Esophagus (tissue), 2 donors: ENCODE results near the gene TSPAN17. TPM values are rescaled to one million over a fixed set of nuclear protein-coding genes. Genes with fewer than 3 reads are reported as not detected.
"Not testable (repeated sequence)": the region's sequence is repeated elsewhere in the genome, so short reads cannot be mapped to it uniquely, and the experiment has no call there.

Experiments
- H3K27ac ChIP-seq, 2 donors: one replicate each; pipeline ENCODE4 v1.5.1; 2013; ENCODE audit warnings: low read depth in 2 of 2, mild to moderate bottlenecking in 2 of 2, inconsistent platforms in 1 of 2, low read length in 1 of 2, moderate library complexity in 1 of 2
- H3K27me3 ChIP-seq, 2 donors: one replicate each; pipeline ENCODE4 v1.6.1; 2013; ENCODE audit warnings: low read length in 2 of 2, control low read depth in 1 of 2, mild to moderate bottlenecking in 1 of 2; ENCODE audit not compliant: insufficient read depth in 2 of 2, control insufficient read depth in 1 of 2
- H3K36me3 ChIP-seq, 2 donors: one replicate each; pipeline ENCODE4 v1.6.1; 2013; ENCODE audit warnings: low read length in 1 of 2; ENCODE audit not compliant: control insufficient read depth in 2 of 2, insufficient read depth in 2 of 2
- H3K4me1 ChIP-seq, 2 donors: one replicate each; pipeline ENCODE4 v1.6.1; 2013; ENCODE audit warnings: low read length in 1 of 2; ENCODE audit not compliant: control insufficient read depth in 2 of 2, insufficient read depth in 2 of 2
- H3K4me3 ChIP-seq, 2 donors: one replicate each; pipeline ENCODE4 v1.5.1; 2013; ENCODE audit warnings: low read length in 2 of 2, mild to moderate bottlenecking in 2 of 2, low read depth in 1 of 2, moderate library complexity in 1 of 2
- H3K9me3 ChIP-seq, 2 donors: one replicate each; pipeline ENCODE4 v1.6.1; 2013; ENCODE audit warnings: mild to moderate bottlenecking in 2 of 2, low read depth in 1 of 2, low read length in 1 of 2, moderate library complexity in 1 of 2; ENCODE audit not compliant: control insufficient read depth in 2 of 2, insufficient read depth in 1 of 2
- WGBS, 2 donors: extraction: QIAGEN DNeasy Blood & Tissue Kit; methylation state at CpG; one replicate each; pipeline ENCODE4 v1.1.7; 2013; 5-methylcytosine and 5-hydroxymethylcytosine counted together
- polyA plus RNA-seq, 2 donors: library from polyadenylated mRNA; stranded (reverse); fragments of 200-250 nt; gene quantifications; one replicate each; pipeline ENCODE4 v1.2.3, GENCODE V29; 2013
- donor health status: healthy with polysubstance abuse.
- donor health status: Bipolar disorder and iron deficiency.

Gene TSPAN17
- 10 to 100 TPM; 15.7 to 21.3 TPM for polyA plus RNA-seq

GRCh38 chr5:176647030-176647842 is at the start of gene TSPAN17:
Gene TSPAN17 (plus strand): TSS chr5:176647484. CDS start chr5:176647616, 132 bp downstream.
- H3K36me3 ChIP-seq: no peaks in the 10 kb centered on the region
- peaks cover 12 to 13% of the 10 kb centered on the region in 2 donors for H3K4me1 ChIP-seq
- no peaks in the 10 kb centered on the region for H3K27me3 ChIP-seq
- peak within 1 kb of the TSS; percentile 56 to 64 for H3K27ac ChIP-seq
- WGBS, 2 donors: 0 to 1% methylated on average over 43 to 63 of the region's 63 CpGs
- H3K9me3 ChIP-seq: no peaks in the 10 kb centered on the region
- peak within 1 kb of the TSS; percentile 55 to 80 for H3K4me3 ChIP-seq

GRCh38 chr5:176599749-176600430 is 47.4 kb upstream of the TSPAN17 start:
- H3K36me3 ChIP-seq, H3K27ac ChIP-seq, H3K4me1 ChIP-seq, H3K27me3 ChIP-seq, H3K9me3 ChIP-seq, H3K4me3 ChIP-seq: not testable (repeated sequence)
- WGBS, 2 donors: 85 to 87% methylated on average over 19 of the region's 19 CpGs

- Histone ChIP-seq H3K4me1 (no peaks in the 10 kb centered on the region), H3K4me3 (no peak overlapping the region), H3K36me3 (no peaks in the 10 kb centered on the region), H3K27me3 (no peaks in the 10 kb centered on the region), H3K9me3 (no peaks in the 10 kb centered on the region), H3K27ac (no peak overlapping the region)
- WGBS, 2 donors: 75 to 79% methylated on average over 12 of the region's 12 CpGs
Measured at GRCh38 chr5:176601901-176602482, 45.3 kb upstream of the TSPAN17 start.

- Histone ChIP-seq H3K9me3 (no peaks in the 10 kb centered on the region), H3K27ac (no peak overlapping the region), H3K4me3 (no peak overlapping the region), H3K36me3 (no peaks in the 10 kb centered on the region), H3K4me1 (no peaks in the 10 kb centered on the region), H3K27me3 (no peaks in the 10 kb centered on the region)
- WGBS, 2 donors: 20 to 30% methylated on average over 2 of the region's 2 CpGs
Measured at GRCh38 chr5:176603091-176603490, 44.2 kb upstream of the TSPAN17 start.

- Histone ChIP-seq H3K27ac (no peak overlapping the region), H3K4me3 (no peak overlapping the region), H3K9me3 (no peaks in the 10 kb centered on the region), H3K27me3 (peaks cover 0 to 4% of the 10 kb centered on the region in 2 donors), H3K4me1 (peaks cover 4 to 8% of the 10 kb centered on the region in 2 donors), H3K36me3 (no peaks in the 10 kb centered on the region)
- 65 to 78% methylated on average over 3 of the region's 3 CpGs for WGBS, 2 donors
Measured at GRCh38 chr5:176606032-176606431, 41.3 kb upstream of the TSPAN17 start.

- Histone ChIP-seq H3K4me3 (no peak overlapping the region), H3K36me3 (no peaks in the 10 kb centered on the region), H3K27me3 (peaks cover 0 to 4% of the 10 kb centered on the region in 2 donors), H3K27ac (no peak overlapping the region), H3K4me1 (peaks cover 4 to 8% of the 10 kb centered on the region in 2 donors), H3K9me3 (no peaks in the 10 kb centered on the region)
- WGBS, 2 donors: 87 to 91% methylated on average over 3 of the region's 3 CpGs
Measured at GRCh38 chr5:176606875-176607274, 40.4 kb upstream of the TSPAN17 start.

GRCh38 chr5:176608142-176608705 is 39.1 kb upstream of the TSPAN17 start:
- H3K4me1 ChIP-seq: peaks cover 4 to 8% of the 10 kb centered on the region in 2 donors
- H3K4me3 ChIP-seq: no peak overlapping the region
- peaks cover 0 to 4% of the 10 kb centered on the region in 2 donors for H3K27me3 ChIP-seq
- H3K36me3 ChIP-seq: no peaks in the 10 kb centered on the region
- WGBS, 2 donors: 85 to 86% methylated on average over 4 of the region's 4 CpGs
- no peaks in the 10 kb centered on the region for H3K9me3 ChIP-seq
- no peak overlapping the region for H3K27ac ChIP-seq

GRCh38 chr5:176608937-176609723 is 38.2 kb upstream of the TSPAN17 start:
- Histone ChIP-seq H3K9me3 (no peaks in the 10 kb centered on the region), H3K4me1 (peaks cover 4 to 8% of the 10 kb centered on the region in 2 donors), H3K36me3 (no peaks in the 10 kb centered on the region), H3K4me3 (peak overlapping the region; percentile 61), H3K27me3 (peaks cover 0 to 4% of the 10 kb centered on the region in 2 donors), H3K27ac (no peak overlapping the region)
- WGBS, 2 donors: 30 to 32% methylated on average over 37 to 46 of the region's 46 CpGs
